ENCODE results near the gene HAUS7. TPM values are rescaled to one million over a fixed set of nuclear protein-coding genes. Genes with fewer than 3 reads are reported as not detected.

The HAUS7 gene
- 59.1 and 84.3 TPM in 2 replicates for polyA plus RNA-seq (2014; cell fraction: cytosol; rRNA removed)
- polyA plus RNA-seq (2014; cell fraction: nucleus; rRNA removed) = 76.1 and 108 TPM in 2 replicates

DNA sequence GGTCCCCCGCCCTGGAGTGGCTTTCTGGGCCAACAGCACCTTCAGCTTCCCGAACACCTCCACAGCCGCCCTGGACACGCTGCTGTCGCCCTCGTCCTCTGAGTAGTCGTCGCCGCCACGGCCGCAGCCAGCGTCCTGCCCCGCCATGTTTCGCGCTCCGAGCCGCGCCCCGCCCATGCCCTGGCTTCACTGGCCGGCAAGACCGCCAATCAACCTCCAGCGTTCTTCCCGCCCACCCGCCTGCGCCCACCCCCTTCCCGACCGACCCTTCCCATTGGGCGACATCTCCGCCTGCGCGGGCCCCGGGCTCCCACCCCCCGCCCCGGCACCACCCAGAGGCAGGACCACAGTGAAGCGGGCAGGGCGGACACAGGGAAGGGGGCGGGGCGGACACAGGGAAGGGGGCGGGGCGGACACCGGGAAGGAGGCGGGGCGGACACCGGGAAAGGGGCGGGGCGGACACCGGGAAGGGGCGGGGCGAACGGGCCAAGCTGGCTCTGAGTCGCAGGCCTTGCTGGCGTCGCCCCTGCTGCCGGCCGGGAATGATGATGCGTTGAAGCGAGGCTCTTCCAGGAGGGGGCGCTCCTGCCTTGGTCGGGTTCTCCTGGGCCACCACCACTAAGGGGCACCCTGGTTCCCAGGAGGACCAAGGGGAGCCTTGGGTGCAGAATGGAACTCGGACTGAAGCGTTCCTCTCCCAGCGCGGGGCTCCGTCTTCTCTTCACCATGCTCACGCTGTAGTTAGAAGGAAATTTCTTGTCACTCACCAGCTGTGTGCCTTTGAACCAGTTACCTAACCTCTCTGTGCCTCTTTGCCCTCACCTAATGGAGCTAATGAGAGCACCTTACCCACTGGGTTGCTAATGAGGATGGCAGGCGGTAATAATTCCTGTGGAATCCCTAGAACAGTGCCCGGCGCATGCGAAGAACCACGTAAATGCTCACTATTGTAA is at the start of gene HAUS7:
HAUS7 (minus strand) TSS at position 166 of the 953 bp plus-strand sequence; CDS start at position 147, 19 bp downstream.
- peak; percentile 81 for DNase-seq (ENCODE audit: low spot score)

DNA sequence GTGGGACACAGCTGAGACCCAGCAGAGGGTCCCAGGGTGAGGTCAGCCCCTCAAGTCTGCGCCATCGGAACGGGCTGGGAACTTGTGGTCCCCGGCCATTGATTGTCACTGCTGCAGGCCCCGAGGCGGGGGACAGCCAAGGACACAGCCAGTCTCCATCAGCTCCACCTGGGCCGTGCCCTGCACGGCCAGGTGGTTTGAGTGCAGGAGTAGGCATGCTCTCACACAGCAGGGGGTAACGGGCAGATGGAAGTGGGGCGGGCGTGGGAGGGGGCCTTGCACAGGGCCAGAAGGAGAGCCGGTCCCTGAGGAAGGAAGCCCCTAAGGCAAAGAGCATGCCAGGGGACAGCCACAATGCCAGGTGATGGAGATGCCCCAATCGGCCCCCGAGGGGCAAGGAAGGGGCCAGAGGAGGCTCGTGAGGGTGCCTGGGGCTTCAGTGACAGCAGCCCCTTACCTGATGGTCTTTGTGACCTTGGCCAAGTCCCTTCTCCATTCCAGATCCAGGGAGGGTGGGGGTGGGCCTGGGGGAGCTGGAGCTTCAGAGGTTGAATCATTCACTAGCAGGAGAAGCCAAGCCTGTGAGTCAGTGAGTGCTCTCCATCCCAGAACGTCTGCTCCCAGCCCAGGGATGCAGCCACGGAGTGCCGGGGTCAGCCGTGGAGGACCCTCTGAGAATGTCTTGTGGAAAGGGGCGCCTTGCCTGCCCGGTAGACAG is 49.4 kb upstream of the HAUS7 start:
- DNase-seq (ENCODE audit: low spot score) = no peak

DNA sequence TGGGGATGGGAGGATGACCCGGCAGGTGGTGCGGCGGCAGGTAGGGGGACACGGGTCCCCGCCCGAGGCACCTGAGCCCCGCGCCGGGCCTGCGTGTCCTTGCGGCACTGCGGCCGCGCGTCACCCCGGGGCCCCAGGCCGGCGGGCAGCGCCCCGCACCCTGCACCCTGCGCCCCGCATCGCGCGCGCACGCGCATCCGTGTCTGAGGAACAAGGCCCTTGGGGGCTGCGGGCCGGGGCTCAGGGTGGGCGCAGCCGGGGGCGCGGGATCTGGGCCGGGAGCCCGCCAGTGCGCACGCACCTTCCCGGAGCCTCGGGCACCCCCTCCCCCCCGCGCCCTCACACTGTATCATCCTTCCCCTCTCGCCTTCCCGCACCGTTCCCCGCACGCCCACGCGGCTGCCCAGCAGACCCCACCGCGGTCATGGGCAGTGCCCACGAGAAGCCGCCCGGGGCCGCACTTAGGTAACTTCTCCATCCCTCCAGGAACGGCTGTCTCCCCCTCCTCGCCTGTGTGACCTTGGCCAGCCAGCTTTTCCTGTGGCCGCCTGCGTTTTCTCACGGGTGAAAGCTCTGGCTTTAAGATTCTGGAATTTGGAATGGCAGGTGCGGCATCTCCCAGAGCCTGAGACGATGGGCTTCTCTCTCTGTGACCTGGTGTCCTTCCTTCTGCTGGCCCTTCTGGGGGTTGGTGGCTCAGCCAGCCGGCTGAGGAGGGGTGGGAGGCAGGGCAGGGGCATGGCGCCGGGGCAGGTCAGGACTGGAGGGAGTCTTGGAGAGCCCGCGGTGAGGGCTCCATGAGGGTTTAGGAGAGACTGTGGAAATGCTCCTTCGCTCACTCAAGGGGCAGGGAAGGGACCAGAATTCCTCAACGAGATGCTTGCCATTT is 47.8 kb upstream of the HAUS7 start:
- DNase-seq (ENCODE audit: low spot score) = no peak

DNA sequence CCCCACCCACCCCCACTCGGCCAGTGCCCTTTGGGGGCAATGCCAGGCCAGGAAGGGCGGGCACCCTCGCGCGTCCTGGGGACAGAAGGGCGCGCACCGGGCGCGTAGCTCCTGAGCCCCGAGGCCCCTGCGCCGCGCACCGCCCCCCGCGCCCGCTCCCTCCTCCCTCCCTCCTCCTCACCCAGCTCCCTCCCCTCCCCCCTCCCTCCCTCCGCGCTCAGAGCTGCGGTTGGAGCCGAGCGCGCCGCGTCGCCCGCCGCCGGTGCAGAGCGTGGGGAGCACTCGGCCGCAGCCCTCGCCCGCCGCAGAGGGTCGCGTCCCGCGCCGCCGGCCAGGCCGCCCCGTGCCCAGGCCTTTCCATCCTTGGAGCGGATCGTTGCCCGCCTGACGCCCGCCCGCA is 47.0 kb upstream of the HAUS7 start, which contains the start of gene ATP2B3:
ATP2B3 (plus strand) TSS at position 220 of the 400 bp plus-strand sequence. CDS start 18,606 bp downstream, outside the sequence.
- DNase-seq (ENCODE audit: low spot score) = no peak

DNA sequence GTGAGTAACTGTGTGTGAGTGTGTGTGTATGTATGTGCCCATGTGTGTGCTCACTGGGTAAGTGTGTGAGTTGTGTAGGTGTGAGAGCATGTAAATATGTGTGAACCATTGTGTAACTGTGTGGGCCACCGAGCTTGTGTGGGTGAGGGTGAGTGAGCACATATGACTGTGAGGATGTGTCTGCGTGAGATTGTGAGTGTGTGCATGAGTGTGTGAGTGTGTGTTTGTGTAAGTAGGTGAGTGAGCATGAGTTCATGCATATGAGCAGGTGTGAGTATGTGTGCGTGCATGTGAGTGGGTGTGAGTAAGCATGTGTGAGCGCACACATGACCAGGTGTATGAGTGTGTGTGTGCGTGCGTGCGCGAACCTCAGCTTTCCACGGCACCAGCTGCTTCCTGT is 45.7 kb upstream of the HAUS7 start:
- DNase-seq (ENCODE audit: low spot score) = no peak

DNA sequence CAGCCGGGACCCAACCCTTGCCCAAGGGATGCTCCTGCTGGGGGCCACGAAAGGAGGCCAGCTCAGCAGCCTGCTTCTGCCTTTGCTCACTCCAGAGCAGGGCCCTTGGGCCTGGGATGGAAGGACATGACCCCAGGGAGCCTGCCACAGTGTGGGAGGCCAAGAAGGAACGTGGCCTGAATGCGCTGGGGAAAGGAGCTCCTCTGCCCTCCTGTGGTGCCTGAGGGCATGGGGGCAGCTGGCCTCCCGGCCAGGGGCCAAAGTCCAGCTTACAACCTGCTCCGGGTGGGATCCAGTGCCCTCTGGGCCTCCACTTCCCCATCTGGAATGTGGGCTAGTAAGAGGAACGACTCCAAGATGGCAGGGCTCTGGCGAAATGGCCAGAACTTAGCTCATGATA is 45.1 kb upstream of the HAUS7 start:
- DNase-seq (ENCODE audit: low spot score) = no peak

DNA sequence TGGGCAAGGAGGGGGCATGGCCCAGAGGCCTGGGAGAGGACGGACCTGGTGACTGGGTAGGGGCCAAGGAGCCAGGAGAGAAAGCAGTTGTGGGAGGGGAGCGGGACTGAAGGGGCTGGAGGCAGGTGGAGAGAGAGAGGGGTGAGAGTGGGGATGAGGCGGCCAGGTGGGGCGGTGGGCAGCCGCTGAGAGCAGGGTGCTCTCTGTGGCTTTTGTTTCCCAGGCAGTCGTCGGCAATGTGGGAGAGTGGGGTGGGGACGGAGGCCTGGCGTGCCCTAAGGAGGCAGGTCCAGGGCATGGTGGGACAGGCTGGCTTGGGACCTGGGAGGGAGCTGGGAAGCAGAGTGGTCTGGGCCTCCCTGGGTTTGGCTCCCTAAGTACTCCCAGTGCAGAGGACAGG is 43.9 kb upstream of the HAUS7 start:
- no peak for DNase-seq (ENCODE audit: low spot score)

DNA sequence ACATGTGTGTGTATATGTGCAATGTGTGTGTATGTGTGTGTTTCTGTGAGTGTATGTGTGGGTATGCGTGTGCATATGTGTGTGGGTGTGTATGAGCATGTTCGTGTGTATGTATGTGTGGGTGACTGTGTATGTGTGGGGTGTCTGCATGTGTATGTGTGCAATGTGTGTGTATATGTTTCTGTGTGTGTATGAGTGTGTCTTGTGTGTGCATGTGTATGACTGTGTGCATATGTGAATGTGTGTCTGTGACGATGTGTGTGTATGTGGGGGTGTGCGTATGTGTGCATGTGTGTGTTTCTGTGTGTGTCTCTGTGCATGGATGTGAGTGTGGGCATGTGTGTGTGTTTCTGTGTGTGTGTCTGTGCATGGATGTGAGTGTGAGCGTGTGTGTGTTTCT is 42.9 kb upstream of the HAUS7 start:
- no peak for DNase-seq (ENCODE audit: low spot score)

DNA sequence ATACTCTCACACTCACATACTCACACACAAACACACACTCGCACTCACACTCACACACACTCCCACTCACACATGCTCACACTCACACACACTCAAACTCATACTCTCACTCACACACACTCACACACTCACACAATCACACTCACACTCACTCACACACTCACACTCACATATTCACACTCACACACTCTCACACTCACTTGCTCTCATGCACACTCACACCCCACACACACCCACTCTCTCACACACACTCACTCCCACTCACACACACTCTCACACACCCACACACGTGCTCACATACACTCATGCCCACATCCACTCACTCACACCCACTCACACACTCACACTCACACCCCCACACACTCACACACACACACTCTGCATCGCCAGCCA is 42.1 kb upstream of the HAUS7 start:
- no peak for DNase-seq (ENCODE audit: low spot score)

DNA sequence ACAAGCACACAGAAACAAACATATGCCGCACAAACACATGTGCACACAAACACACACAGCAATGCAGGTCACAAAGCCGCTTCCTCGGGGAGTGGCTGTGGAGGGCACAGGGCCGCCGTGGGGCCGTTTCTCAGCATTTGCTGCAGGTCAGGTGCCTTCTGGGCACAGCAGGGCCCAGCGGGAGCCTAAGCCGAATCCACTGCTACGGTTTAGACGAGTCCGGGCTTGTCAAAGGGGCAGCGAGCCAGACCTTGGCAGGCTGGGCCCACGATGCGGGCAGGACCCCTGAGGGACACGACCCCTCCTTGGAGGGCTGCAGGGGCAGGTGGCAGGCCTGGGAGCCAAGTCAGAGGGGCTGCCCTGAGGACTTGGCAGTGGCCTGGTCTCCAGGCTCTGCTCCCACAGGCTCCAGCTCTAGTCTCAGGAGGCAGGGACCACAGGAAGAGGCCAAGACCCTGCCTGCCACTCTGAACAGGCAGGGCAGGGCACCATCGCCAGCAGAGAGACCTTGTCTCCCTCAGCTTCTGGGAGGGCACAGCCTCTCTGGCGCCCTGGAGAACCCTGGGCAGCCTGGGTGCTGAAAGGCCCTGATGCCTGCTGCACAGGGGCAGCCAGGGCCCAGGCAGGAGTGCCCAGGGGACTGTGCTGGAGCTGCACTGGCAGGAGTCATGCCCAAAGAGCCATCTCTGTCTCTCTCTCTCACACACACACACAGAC is 41.6 kb upstream of the HAUS7 start:
- no peak for DNase-seq (ENCODE audit: low spot score)

DNA sequence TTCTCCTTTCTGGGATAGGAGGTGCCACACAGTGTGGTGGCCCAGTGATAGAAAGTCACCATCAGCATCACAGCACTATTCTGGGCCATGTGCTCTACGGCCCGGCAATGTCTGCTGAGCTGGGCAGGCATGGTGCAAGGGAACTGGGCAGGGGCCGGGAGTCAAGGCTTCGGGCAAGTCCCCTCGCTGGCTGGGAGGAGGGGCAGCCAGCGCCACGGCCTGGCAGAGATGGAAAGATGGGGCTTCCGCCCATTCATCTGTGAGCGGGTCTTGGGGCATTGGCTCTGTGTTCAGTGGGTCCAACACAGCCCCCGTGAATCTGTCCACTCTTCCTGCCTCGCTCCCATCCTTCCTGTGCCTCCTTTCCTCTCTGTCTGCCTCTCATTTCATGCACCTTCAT is 40.0 kb upstream of the HAUS7 start:
- no peak for DNase-seq (ENCODE audit: low spot score)

DNA sequence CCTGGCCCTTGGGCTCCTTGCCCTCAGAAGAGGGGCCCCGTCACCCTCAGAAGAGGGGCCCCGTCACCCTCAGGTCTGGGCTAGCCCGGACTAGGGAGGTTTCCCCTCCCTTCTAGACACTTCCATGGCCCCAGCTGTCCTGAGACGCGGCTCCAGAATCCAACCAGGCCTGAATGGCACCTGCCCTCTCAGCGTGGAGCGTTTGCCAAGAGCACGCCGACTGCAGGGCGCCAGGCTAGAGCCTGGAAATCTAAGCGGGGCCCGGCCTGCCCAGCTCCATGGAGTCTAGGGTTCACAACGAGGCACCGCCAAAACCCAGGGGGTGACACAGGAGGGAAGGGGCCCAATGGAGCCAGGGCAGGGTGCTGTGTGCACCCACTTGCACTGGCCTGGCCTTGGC is 39.2 kb upstream of the HAUS7 start:
- DNase-seq (ENCODE audit: low spot score) = no peak

DNA sequence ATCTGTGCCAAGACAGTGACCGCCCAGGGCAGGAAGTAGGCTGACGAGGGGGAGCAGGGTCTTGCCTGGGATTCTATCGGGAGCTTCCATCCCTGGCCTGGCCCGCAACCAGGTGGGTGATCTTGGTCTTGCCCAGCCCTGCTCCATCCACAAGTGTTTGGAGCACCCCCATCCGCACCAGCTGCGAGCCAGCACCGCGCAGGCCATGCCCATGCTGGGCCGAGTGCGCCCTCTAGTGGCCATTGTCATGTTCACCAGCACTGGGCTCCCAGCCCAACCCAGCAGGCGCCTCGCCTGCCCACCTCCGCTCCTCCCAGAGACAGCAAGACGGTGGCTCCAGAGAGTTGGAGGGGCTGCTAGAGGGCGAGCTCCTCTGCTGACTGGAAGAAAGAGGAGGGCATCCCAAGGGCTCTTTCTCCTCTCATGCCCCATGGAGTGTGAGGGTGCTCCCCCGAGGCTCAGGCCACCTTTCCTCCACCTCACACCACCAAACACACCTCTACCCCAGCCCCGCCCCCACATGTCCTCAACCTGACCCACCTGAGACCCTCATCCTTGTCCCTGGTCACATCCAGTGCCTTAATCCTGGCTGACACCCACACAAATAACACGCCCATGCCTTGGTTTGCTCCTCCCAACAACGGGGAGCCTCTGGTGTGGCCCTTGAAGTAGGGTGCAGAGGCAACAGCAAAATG is 37.3 kb upstream of the HAUS7 start:
- peak; percentile 64 for DNase-seq (ENCODE audit: low spot score)

DNA sequence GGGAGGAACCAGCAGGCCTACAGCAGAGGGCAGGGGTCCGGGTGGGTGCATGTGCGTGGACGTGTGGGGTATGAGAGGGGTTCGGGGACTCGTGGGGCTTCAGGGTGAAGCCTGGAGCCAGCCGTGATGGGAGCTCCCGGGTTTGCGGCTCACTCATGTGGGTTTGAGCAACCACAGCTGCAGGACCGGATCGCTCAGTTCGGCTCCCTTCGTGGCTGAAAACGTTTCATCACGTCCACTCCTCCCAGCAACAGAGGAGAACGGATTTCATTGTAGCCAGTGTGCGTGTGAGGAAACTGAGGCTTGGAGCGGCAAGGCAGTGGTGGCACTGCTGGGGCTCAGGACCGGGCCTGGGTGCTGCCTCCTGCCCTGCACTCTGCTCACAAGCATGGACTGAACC is 35.0 kb upstream of the HAUS7 start:
- no peak for DNase-seq (ENCODE audit: low spot score)

DNA sequence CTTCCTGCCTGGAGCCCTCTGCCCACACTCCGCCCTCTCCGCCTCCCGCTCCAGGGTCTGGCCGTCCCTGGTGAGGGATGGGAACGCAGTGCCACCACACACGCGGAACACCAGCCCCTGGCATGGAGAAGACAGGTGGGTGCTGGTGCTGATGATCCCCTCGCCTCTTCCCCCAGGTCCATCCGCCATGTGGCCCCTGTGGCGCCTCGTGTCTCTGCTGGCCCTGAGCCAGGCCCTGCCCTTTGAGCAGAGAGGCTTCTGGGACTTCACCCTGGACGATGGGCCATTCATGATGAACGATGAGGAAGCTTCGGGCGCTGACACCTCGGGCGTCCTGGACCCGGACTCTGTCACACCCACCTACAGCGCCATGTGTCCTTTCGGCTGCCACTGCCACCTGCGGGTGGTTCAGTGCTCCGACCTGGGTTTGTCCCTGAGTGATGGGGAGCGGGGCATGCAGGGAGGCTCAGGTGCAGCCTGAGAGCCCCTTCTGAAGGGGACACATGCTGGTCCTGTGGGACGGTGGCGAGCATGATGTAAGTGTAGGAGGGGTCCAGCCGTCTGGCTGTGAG is 34.2 kb upstream of the HAUS7 start:
- DNase-seq (ENCODE audit: low spot score) = no peak

DNA sequence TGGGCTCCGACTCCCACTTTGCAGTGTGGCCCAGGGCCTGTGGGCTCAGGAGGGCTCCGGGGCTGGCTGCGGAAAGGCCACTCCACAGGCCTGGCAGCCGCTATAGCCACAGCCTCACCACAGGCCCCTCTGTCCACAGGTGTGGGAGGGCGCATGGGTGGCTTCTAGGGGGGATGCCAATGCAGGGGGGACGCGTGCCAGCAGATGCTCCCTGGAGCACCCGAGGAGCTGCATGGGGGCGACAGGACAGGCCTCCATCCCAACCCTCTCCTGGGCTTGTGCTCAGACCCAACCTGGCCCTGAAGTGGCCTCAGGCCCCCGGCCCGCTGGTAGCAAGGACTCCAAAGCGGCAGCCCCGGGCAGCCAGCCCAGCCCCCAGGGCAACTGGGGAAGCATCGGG is 32.4 kb upstream of the HAUS7 start:
- DNase-seq (ENCODE audit: low spot score) = no peak

DNA sequence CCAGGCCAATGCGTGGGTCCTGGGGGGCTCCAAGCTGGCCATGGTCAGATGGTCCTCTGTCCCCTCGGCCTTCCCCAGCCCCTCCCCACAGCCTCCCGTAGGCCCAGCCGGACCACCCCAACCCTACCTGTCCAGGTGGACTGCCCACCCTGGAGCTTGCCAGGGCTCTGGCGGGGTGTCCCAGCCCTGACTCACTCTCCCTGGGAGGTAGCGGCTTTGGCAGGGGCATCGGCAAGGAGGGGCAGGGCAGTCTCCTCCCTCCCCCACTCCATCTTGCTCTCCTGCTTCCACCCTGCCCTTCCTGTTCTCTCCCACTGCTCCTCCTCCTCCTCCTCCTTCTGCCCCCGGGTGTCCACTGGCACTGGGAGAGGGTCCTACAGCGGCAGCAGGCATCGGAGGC is 31.8 kb upstream of the HAUS7 start:
- no peak for DNase-seq (ENCODE audit: low spot score)

DNA sequence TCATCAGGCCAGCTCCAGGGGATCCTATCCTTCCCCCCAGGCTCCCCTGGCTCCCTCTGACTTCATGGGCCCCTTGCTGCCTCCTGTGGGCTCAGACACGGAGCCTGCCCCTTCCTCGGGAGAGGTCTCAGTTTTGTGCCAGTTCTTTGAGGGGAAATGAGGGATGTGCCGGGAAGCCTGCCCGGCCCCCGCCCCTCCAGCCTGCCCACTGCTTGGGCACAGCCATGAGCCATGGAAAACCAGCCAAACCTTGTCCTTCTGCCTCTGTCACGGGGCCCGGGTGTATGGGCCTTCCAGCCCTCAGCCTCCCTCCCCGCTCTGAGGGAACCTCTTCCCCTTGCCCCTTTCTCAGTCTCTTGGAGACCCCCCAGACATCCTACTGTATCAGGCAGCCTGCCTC is 31.2 kb upstream of the HAUS7 start:
- DNase-seq (ENCODE audit: low spot score) = no peak

DNA sequence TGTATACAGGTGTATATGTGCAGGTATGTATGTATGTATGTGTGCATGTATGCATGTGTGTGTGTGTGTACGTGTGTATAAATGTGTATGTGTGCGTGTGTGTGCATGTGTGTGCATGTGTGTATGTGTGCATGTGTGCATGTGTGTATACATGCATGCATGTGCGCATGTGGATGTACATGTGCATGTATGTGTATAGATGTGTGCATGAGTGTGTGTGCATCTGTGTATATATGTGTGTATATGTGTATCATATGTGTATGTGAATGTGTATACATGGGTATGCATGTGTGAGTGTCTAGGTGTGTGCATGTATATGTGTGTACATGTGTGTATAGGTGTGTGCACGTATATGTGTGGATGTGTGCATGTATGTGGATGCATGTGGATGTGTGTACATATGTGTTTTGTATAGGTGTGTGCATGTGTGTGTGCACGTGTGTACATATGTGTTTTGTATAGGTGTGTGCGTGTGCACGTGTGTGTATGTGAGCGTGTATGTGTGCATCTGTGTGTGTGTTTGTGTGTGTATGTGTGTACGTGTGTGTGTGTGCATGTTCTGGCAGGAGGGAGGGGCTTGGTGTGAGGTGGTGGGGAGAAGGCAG is 30.4 kb upstream of the HAUS7 start:
- no peak for DNase-seq (ENCODE audit: low spot score)
